NCI-H1417 (cell line): ENCODE measurements around the gene RASA1.
A peak's percentile ranks its signal among the peaks of the same experiment; 100 is the strongest.
"Not testable (repeated sequence)": the region's sequence is repeated elsewhere in the genome, so short reads cannot be mapped to it uniquely, and the experiment has no call there.

Source experiments
- DNase-seq, 3 experiments: peaks; one replicate each; lab custom pipeline; 2025; lab: John Stamatoyannopoulos, UW

RASA1 gene

GRCh38 chr5:87282269-87282668 lies 14.6 kb downstream of the RASA1 start:
- no peak for DNase-seq

- not testable (repeated sequence) for DNase-seq
Measured at GRCh38 chr5:87287266-87287665, 19.6 kb downstream of the RASA1 start.

- DNase-seq, result no peak
Measured at GRCh38 chr5:87298692-87299362, 31.1 kb downstream of the RASA1 start.

- DNase-seq, result no peak
Measured at GRCh38 chr5:87300176-87300575, 32.5 kb downstream of the RASA1 start.

- peak in 1 of 3 experiments; percentile 0 for DNase-seq
Measured at GRCh38 chr5:87300744-87301143, 33.1 kb downstream of the RASA1 start.

- no peak for DNase-seq
Measured at GRCh38 chr5:87302061-87302460, 34.4 kb downstream of the RASA1 start.

- DNase-seq, result no peak
Measured at GRCh38 chr5:87303324-87303723, 35.6 kb downstream of the RASA1 start.

GRCh38 chr5:87306090-87306489 lies 38.4 kb downstream of the RASA1 start:
- DNase-seq, result not testable (repeated sequence)

- DNase-seq, result no peak
Measured at GRCh38 chr5:87307796-87308423, 40.2 kb downstream of the RASA1 start.

- DNase-seq, result peak in 1 of 3 experiments; percentile 20
Measured at GRCh38 chr5:87311405-87312279, 44.0 kb downstream of the RASA1 start.

- DNase-seq, result no peak
Measured at GRCh38 chr5:87313216-87313615, 45.5 kb downstream of the RASA1 start.

- no peak for DNase-seq
Measured at GRCh38 chr5:87319469-87319868, 51.8 kb downstream of the RASA1 start.

- no peak for DNase-seq
Measured at GRCh38 chr5:87321605-87322004, 53.9 kb downstream of the RASA1 start.

- DNase-seq, result no peak
Measured at GRCh38 chr5:87322381-87322780, 54.7 kb downstream of the RASA1 start.

- DNase-seq, result no peak
Measured at GRCh38 chr5:87327998-87328397, 60.3 kb downstream of the RASA1 start.

- DNase-seq, result no peak
Measured at GRCh38 chr5:87329114-87329513, 61.4 kb downstream of the RASA1 start.

GRCh38 chr5:87339986-87340385 lies 72.3 kb downstream of the RASA1 start:
- no peak for DNase-seq

GRCh38 chr5:87340716-87341115 lies 73.0 kb downstream of the RASA1 start:
- no peak for DNase-seq

GRCh38 chr5:87347272-87347671 lies 79.6 kb downstream of the RASA1 start:
- no peak for DNase-seq

GRCh38 chr5:87347841-87348240 lies 80.2 kb downstream of the RASA1 start:
- no peak for DNase-seq

GRCh38 chr5:87354496-87354895 lies 86.8 kb downstream of the RASA1 start:
- DNase-seq, result no peak

- DNase-seq, result no peak
Measured at GRCh38 chr5:87359106-87359505, 91.4 kb downstream of the RASA1 start.

- no peak for DNase-seq
Measured at GRCh38 chr5:87360132-87360531, 92.4 kb downstream of the RASA1 start.
